ENCODE data around the gene RPS25.

RPS25 gene

GRCh38 chr11:118980191-118980881 is 37.8 kb downstream of the RPS25 start:
- Histone ChIP-seq H3K27me3 (ENCODE audit: control insufficient read depth, insufficient read depth, low read length) (no peaks in the 10 kb centered on the region), H2AFZ (peak overlapping the region; percentile 34), H3K4me3 (ENCODE audit: low read depth, low read length) (no peak overlapping the region), H3K4me2 (ENCODE audit: low read length) (no peak overlapping the region), H3K4me1 (no peaks in the 10 kb centered on the region), H3K36me3 (ENCODE audit: control insufficient read depth, insufficient read depth, low read length) (no peaks in the 10 kb centered on the region), H3K9me3 (ENCODE audit: control insufficient read depth, low read length) (no peaks in the 10 kb centered on the region), H3K79me2 (no peaks in the 10 kb centered on the region), H3K27ac (no peak overlapping the region), H3K9ac (no peak overlapping the region)
- no peak for TF ChIP-seq CTCF (IDR thresholded peaks at IDR 0.05)

GRCh38 chr11:118979434-118979833 is 38.7 kb downstream of the RPS25 start:
- Histone ChIP-seq H3K27me3 (ENCODE audit: control insufficient read depth, insufficient read depth, low read length) (no peaks in the 10 kb centered on the region), H3K9me3 (ENCODE audit: control insufficient read depth, low read length) (no peaks in the 10 kb centered on the region), H3K4me3 (ENCODE audit: low read depth, low read length) (no peak overlapping the region), H2AFZ (no peak overlapping the region), H3K9ac (no peak overlapping the region), H3K4me1 (no peaks in the 10 kb centered on the region), H3K4me2 (ENCODE audit: low read length) (no peak overlapping the region), H3K36me3 (ENCODE audit: control insufficient read depth, insufficient read depth, low read length) (no peaks in the 10 kb centered on the region), H3K79me2 (no peaks in the 10 kb centered on the region), H3K27ac (no peak overlapping the region)
- TF ChIP-seq CTCF (IDR thresholded peaks at IDR 0.05) = no peak

GRCh38 chr11:118975771-118976709 is 42.1 kb downstream of the RPS25 start:
- no peak for TF ChIP-seq CTCF (IDR thresholded peaks at IDR 0.05)
- Histone ChIP-seq H2AFZ (no peak overlapping the region), H3K9ac (no peak overlapping the region), H3K4me3 (ENCODE audit: low read depth, low read length) (no peak overlapping the region), H3K27me3 (ENCODE audit: control insufficient read depth, insufficient read depth, low read length) (no peaks in the 10 kb centered on the region), H3K4me1 (no peaks in the 10 kb centered on the region), H3K27ac (no peak overlapping the region), H3K79me2 (no peaks in the 10 kb centered on the region), H3K4me2 (ENCODE audit: low read length) (no peak overlapping the region), H3K9me3 (ENCODE audit: control insufficient read depth, low read length) (no peaks in the 10 kb centered on the region), H3K36me3 (ENCODE audit: control insufficient read depth, insufficient read depth, low read length) (no peaks in the 10 kb centered on the region)

- H3K4me3 ChIP-seq (ENCODE audit: low read depth, low read length) = no peak overlapping the region
- H3K27me3 ChIP-seq (ENCODE audit: control insufficient read depth, insufficient read depth, low read length) = no peaks in the 10 kb centered on the region
- no peaks in the 10 kb centered on the region for H3K36me3 ChIP-seq (ENCODE audit: control insufficient read depth, insufficient read depth, low read length)
- no peak for TF ChIP-seq CTCF (IDR thresholded peaks at IDR 0.05)
- H3K79me2 ChIP-seq = no peaks in the 10 kb centered on the region
- H3K4me2 ChIP-seq (ENCODE audit: low read length) = no peak overlapping the region
- H3K9me3 ChIP-seq (ENCODE audit: control insufficient read depth, low read length) = no peaks in the 10 kb centered on the region
- H3K9ac ChIP-seq = no peak overlapping the region
- no peak overlapping the region for H2AFZ ChIP-seq
- no peak overlapping the region for H3K27ac ChIP-seq
- H3K4me1 ChIP-seq = no peaks in the 10 kb centered on the region
Measured at GRCh38 chr11:118973985-118974384, 44.2 kb downstream of the RPS25 start.

Data from parathyroid adenoma (tissue), 2 donors.